NCI-H82 (cell line): ENCODE results near the gene MAP7D1.
A peak's percentile ranks its signal among the peaks of the same experiment; 100 is the strongest.
"Not testable (repeated sequence)": the region's sequence is repeated elsewhere in the genome, so short reads cannot be mapped to it uniquely, and the experiment has no call there.

Source experiments
- DNase-seq: peaks from one replicate; lab custom pipeline; 2025; lab: John Stamatoyannopoulos, UW

MAP7D1 gene

DNA sequence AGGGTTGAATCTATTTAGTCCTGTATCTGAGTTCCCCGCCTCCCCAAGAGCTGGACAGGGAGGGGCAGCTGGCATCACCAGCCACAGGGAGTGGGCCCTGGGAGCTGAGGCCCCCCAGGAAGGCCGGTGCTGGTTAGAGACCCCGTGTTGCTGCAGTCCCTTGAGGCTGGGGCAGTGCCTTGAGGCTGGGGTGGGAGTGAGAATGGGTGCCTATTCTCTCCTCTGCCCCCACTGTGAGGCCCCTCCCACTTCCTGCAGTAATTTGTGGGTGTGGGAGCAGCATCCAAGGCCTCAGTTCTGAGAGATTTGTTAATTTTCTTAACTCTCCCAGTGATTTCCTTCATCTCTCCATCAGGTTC, 4.1 kb upstream of the MAP7D1 start:
- peak; percentile 47 for DNase-seq

DNA sequence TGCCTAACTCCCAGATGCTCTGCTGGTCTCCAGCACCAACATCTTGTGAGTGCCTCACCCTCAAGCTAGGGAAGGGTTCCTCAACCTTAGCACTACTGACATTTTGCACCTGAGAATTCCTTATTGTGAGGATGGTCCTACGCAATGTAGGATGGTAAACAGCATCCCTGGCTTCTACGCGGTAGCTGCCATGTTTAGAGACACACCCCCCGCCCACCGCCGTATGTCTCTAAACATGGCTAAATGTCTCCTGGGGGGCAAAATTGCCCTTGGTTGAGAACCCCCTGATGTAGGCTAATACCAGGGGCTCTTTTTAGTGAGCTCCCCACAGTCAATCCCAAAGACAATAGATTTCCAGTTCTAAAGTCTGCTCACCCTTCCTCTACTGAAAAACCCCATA, 2.5 kb upstream of the MAP7D1 start:
- no peak for DNase-seq

DNA sequence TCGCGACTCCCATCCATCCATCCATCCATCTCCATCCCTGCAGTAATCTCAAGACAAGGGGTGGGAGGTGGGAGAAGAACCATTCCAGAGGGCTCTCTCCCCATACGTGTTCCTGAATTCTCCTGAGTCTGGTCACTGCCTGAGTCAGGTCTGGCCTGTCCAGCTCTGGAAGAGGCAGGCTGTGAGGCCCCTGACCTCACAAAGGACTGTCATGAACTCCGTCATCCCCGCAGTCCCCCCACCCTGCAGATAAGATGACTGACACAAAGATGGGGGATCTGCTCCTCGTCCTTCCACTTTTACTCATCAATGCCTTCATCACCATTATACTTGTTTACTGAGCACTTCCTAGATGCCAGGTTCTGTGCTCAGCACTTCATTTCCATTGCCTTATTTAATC, 1.6 kb upstream of the MAP7D1 start:
- no peak for DNase-seq

GRCh38 chr1:36154765-36155407, 1.1 kb upstream of the MAP7D1 start:
- DNase-seq, result peak; percentile 59

DNA sequence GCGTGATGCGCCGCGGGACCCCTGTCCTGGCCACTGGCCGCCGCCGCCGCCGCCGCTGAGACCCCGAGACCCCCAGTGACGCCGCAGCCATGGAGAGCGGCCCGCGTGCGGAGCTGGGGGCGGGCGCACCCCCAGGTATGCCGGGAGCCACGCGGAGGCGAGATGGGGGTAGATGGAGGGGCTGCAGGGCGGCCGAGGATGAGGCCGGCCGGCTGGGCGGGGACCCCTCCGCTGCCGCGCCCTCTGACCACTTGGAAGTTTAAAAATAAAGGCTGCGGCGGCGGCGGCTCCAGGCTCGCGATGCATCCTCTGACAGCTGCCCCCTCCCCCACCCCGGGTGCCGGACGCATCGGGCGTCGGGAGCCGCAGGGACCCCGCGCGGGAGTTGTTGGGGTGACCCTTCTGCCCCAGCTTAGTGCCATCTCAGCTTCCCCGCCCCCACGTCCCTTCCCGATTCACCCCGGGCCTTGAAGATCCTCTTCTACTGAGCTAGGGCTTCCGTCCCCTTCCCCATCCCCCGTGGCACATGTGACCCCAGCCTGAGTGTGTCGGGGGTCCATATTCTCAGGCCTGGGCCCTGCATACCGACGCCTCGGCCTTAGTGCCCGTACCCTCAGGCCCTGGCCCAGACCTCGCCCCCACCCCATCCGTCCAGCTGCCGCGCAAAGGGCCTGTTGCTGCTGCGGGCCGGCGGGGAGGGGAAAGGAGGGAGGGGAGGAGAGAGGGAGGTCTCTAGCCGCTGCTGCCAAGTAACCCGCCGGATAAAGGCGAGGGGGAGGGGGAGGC, 562 bp downstream of the MAP7D1 start:
- DNase-seq, result peak; percentile 87

DNA sequence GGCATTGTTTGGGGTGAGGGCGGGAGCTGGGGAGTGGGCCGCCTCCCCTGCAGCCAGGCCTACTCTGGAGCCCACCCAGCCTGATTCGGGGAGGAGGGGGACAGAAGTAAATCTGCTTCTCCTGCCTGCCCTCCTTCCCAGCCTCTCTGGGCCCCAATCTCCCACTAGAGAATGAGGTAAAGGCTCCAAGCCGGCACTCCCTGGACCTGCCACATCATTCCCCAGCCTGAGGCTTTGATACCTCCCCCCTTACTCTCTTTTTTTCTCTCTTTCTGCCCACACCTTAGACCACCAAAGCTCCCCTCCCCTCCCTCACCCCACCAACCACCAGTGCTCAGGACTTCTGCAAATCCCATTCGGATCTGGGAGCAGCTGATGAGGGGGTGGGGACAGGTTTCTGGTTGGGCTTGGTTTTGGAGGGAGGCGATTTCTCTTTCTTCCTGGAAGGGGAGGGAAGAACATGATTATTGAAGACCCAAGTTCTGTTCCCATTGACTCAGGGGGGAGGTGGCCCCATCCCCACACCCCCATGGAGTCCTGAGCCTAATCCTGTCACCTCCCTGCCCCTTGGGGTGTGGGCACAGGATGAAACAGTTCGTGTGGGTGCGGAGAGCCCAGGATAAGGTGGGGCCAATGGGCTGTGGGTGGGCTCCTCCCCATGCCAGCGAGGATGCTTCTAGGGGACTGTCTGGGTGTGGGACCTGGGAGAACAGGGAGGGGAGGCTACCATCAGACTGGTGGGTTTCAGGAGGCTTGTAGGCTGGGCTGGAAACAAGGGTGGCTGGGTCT, 1.3 kb downstream of the MAP7D1 start:
- peak; percentile 72 for DNase-seq

DNA sequence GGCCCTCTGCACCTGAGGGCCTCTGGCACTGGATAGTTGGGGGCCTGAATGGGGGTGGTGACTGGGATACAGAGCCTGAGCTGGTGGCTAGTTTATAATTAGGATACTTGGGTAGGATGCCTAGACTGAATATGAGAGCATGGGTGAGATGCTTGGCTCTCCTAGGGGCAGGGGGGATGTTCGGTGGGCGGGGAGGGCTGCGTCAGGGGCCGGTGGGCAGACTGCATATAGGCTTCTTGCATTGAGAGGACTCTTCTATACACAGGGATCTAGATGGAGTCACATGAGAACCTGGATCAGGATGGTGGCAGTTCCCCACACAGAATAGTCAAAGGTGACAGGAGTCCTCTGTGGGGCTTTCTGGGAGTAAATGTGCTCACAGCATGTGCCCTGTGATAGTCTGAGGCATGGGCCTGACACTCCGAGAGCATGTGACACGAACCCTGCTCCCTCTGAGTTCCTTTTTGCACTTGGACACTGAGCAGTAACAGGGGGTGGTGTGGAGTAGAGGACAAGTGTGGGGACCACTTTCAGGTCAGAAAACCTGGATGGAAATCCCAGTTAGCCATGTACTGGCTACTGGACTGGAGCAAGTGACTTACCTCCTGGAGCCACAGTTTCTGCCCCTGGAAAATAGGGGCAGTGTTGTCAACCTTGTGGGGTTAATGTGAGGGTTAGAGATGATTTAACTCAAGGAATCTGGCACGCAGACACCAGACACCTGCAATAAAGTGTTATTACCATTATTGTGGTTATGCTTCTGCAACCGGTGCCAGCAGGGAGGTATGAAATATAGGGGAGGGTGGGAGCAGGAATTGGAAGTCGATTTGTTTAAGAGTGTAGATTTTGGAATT, 2.2 kb downstream of the MAP7D1 start:
- no peak for DNase-seq

DNA sequence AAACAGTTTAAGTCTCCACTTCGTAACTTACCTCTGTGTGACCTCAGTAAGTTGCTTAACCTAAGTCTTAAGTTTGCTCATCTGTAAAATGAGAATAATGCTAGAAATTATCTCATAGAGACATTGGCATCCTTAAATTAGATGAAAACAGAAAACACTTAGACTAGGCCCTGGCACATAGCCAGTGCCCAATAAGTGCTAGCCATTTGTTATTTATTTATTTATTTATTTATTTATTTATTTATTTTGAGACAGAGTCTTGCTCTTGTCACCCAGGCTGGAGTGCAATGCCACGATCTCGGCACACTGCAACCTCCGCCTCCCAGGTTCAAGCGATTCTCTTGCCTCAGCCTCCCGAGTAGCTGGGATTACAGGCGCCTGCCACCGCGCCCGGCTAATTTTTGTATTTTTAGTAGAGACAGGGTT, 2.9 kb downstream of the MAP7D1 start:
- DNase-seq, result not testable (repeated sequence)

DNA sequence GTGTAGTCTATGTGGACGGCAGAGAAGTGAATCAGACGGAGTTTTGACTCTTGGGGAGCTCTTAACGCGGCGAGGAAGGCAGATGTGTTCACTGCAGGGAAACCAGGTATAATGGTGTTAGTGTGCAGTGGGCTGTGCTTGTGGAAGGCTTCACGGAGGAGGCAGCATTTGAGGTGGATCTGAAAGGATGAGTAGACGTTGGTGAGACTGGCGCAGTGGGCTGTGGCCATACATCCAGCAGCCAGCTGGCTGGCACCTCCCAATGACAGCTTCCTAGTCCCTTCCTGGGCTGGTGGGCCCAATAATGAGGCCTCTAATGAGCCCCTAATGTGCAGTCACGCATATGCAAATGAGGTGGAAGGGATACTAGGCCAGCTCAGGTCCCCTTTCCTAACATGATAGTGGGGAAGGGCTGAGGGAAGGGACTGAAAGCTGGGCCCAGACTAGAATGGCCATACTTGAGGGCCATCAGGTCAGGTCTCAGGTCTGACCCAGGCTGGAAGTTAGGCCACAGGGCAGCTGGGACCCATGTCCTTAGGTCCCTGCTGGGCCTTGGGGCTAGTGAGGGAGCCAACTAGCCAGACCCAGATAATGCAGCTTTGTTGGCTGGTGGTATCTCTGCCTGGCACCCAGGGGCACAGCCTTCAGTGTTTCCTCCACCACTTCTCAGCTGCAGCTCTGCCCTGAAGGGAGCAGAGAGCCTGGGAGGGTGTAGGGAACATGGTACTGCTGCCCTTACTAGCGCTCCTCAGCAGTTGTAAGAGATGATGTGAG, 3.8 kb downstream of the MAP7D1 start:
- DNase-seq, result no peak

DNA sequence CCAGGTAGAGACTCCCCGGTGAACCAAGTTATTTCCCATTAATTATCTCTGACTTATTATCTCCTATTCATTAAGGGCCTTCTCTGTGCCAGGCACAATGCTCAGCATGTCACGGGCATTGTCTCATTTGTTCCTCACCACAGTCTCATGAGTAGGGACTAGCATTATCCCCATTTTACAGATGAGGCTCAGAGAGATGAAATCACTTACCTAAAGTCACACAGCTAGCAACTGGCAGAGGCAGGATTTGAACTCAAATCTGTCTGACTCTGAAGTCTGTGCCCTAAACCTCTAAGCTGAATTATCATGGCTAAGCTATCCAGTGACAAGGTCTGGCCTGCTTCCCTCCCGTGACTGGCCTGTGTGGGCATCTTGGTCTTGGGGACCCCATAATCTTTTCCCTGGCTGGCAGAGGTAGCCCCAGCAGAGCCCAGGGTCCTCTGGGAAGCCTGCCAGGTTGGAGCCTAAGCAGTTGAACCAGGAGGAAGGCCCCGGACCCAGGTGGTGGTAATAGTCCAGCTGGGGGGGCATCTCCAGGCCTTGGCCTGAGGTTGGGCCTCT, 4.5 kb downstream of the MAP7D1 start:
- DNase-seq, result no peak

GRCh38 chr1:36160949-36161485, 5.1 kb downstream of the MAP7D1 start:
- no peak for DNase-seq

- no peak for DNase-seq
Measured at GRCh38 chr1:36161641-36162531, 5.9 kb downstream of the MAP7D1 start.

DNA sequence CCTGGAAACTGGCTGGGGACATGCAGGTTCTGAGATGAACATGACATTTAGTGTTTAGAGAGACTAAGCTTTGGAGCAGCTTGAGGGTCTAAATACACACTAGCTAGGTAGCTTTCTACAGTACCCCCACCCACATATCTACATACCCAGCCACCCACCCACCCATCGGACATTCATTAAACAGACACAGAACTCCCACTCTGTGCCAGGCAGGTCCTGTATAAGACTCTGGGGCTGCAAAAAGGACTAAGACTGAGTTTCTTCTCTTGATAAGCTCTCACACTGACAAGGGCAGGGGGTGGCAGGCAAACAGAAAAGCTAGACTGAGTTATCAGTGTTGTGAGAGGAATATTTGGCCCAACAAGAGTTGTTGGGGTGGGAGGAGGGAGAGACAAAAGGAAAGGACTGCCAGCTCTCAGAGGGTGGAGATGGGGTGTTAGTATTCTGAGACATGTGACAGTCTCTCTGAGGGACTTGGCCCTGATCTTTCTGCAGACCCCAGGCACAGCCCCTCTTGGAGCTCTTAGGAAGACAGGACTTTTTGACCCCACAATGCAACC, 6.8 kb downstream of the MAP7D1 start:
- DNase-seq, result no peak

DNA sequence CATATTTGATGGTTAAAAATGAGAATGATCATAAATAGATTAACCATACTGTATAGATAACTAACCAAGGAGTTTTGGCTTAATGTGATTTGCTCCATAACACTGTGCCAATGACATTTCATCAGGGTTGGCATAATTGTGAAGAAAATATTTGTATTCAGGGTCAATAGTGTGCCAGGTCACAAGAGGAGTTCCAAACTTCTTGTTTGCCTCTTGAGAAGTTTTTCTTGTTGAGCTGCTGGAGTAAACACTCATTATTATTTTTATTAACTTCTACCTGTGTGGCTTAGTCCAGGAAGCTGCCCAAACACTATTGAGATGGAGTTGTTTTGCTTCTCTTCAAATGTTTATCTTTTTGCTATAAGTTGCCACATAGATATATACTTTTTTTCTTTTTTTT, 7.5 kb downstream of the MAP7D1 start:
- DNase-seq, result no peak

DNA sequence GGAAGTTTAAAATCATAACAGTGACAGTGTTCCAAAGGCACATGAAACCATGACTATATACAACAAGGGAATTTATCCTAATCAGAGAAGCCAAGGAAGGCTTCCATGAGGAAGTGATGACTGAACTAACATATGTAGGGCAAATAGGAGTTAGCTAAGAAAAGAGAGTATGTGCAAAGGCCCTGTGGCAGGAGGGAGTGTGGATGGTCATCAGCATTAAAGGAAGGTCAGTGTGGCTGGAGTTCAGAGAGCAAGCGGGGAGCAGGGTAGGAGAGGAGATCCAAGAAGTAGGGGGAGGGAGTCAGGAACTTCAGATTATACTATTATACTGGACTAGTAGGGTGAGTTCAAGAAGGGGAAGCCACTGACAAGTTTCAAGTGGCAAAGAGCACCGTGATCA, 8.4 kb downstream of the MAP7D1 start:
- DNase-seq, result no peak

DNA sequence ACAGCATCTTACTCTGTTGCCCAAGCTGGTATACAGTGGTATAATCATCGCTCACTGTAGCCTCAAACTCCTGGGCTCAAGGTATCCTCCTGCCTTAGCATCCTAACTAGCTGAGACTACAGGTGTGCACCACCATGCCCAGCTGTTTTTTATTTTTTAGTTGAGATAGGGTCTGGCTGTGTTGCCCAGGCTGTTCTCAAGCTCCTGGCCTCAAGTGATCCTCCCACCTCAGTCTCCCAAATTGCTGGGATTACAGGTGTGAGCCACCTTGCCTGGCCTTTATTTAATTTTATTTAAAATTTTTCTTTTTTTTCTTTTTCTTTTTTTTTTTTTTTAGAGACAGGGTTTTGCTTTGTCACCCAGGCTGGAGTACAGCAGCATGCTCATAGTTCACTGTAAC, 9.2 kb downstream of the MAP7D1 start:
- no peak for DNase-seq

GRCh38 chr1:36166136-36166535, 10.2 kb downstream of the MAP7D1 start:
- no peak for DNase-seq

- no peak for DNase-seq
Measured at GRCh38 chr1:36166938-36167905, 11.3 kb downstream of the MAP7D1 start.
